K562 (cell line): ENCODE data around the gene VPS33B. TPM values are rescaled to one million over a fixed set of nuclear protein-coding genes. Genes with fewer than 3 reads are reported as not detected.

Source experiments
- ATAC-seq: fragments of 200-7000 bp; cut with Tn5 transposase; 3 replicates; pipeline ENCODE4 v1.9.1; 2020; ENCODE audit warnings: moderate library complexity
- BruUV-seq: library from RNA; stranded (reverse); fragments of 400-500 nt; replicated peaks from 2 replicates; lab custom pipeline; 2021; lab: Mats Ljungman, UMichigan
- CTCF ChIA-PET: fragments of 300-600 bp; formaldehyde crosslinking; extraction: SDS; loops from one replicate; lab custom pipeline; 2021; ENCODE audit warnings: low intra/inter-chr PET ratio; lab: Yijun Ruan, JAX
- POLR2A ChIA-PET: fragments of 300-600, 350-650 bp; sonication (Branson Sonifier 250); formaldehyde crosslinking; extraction: SDS; loops from one replicate; lab custom pipeline; 2021; ENCODE audit warnings: antibody characterized with exemption, inconsistent platforms; lab: Yijun Ruan, JAX
- DNase-seq, 4 experiments: peaks; one replicate each; pipeline versions ENCODE4 v3.0.0 to v3.0.0-alpha.2; 2011 to 2018; ENCODE audit warnings: low spot score in 3 of 4, mixed read lengths in 3 of 4; ENCODE audit errors: extremely low read depth in 1 of 4
- FAIRE-seq: peaks from 2 replicates; lab custom pipeline; 2011; peaks lifted over from hg19 to GRCh38; lab: Jason Lieb, UNC
- H2AFZ ChIP-seq: 2 replicates; pipeline ENCODE4 v1.6.0; 2011; ENCODE audit warnings: low read depth, low read length, control low read depth, inconsistent platforms
- H3K27ac ChIP-seq: fragments of 200-600 bp; 3 replicates; pipeline ENCODE4 v1.8.0; 2011; ENCODE audit warnings: low read depth, mild to moderate bottlenecking, control low read depth, inconsistent platforms, low read length, moderate library complexity, mixed read lengths; ENCODE audit errors: extremely low read depth
- H3K27me3 ChIP-seq, 2 experiments: fragments of 300-600 bp in 1 of 2; 2 replicates in 1 of 2; 3 replicates in 1 of 2; pipeline versions ENCODE4 v1.6.0 to v1.8.0; 2011; ENCODE audit warnings: inconsistent platforms in 2 of 2, low read length in 2 of 2, mild to moderate bottlenecking in 1 of 2, mixed read lengths in 1 of 2, moderate library complexity in 1 of 2; ENCODE audit not compliant: control insufficient read depth in 2 of 2, insufficient read depth in 2 of 2
- H3K36me3 ChIP-seq: fragments of 300-600 bp; 3 replicates; pipeline ENCODE4 v1.8.0; 2011; ENCODE audit warnings: mild to moderate bottlenecking, low read length, inconsistent platforms; ENCODE audit not compliant: control insufficient read depth, insufficient read depth
- H3K4me1 ChIP-seq, 2 experiments: fragments of 200-600 bp in 1 of 2; replicated peaks in 1 of 2; 2 replicates in 1 of 2; 3 replicates in 1 of 2; pipeline versions ENCODE4 v1.5.1 to v1.8.0; 2011; ENCODE audit warnings: inconsistent platforms in 2 of 2, low read length in 2 of 2, mild to moderate bottlenecking in 1 of 2, mixed read lengths in 1 of 2, moderate library complexity in 1 of 2; ENCODE audit not compliant: control insufficient read depth in 2 of 2, insufficient read depth in 2 of 2
- H3K4me2 ChIP-seq: 2 replicates; pipeline ENCODE4 v1.6.1; 2011; ENCODE audit warnings: low read length, control low read depth, inconsistent platforms, mixed read lengths; ENCODE audit not compliant: insufficient read depth
- H3K4me3 ChIP-seq: fragments of 200-600 bp; sonication (generic), shearing (Covaris generic); 2 replicates; pipeline ENCODE4 v1.5.1; 2016; ENCODE audit warnings: control low read depth, inconsistent platforms
- H3K79me2 ChIP-seq: fragments of 200-600 bp; 3 replicates; pipeline ENCODE4 v1.8.0; 2011; ENCODE audit warnings: low read length, inconsistent platforms; ENCODE audit not compliant: control insufficient read depth, insufficient read depth
- H3K9ac ChIP-seq, 2 experiments: 2 replicates each; pipeline versions ENCODE4 v1.6.0 to v1.6.1; 2011; ENCODE audit warnings: low read depth in 2 of 2, low read length in 2 of 2, control low read depth in 1 of 2, inconsistent platforms in 1 of 2, mild to moderate bottlenecking in 1 of 2, mixed read lengths in 1 of 2; ENCODE audit not compliant: insufficient read depth in 1 of 2
- H3K9me1 ChIP-seq: one replicate; pipeline ENCODE4 v1.6.0; 2011; ENCODE audit warnings: inconsistent platforms, mild to moderate bottlenecking, low read length, moderate library complexity; ENCODE audit not compliant: control insufficient read depth, insufficient read depth
- H3K9me3 ChIP-seq: replicated peaks from 2 replicates; pipeline ENCODE4 v1.5.1; 2011; ENCODE audit warnings: low read depth, low read length, inconsistent platforms; ENCODE audit not compliant: control insufficient read depth, insufficient read depth
- H4K20me1 ChIP-seq: replicated peaks from 2 replicates; pipeline ENCODE4 v1.6.1; 2011; ENCODE audit warnings: low read length, inconsistent platforms, mixed read lengths; ENCODE audit not compliant: control insufficient read depth, insufficient read depth
- BCL6 ChIP-seq: fragments of 250-450 bp; sonication (Bioruptor Pico); IDR thresholded peaks from 2 replicates; pipeline ENCODE4 v1.4.0; 2020
- CHAMP1 ChIP-seq: fragments of 450-650 bp; IDR thresholded peaks from 2 replicates; pipeline ENCODE4 v1.6.1; 2016; ENCODE audit warnings: mild to moderate bottlenecking
- GTF2B ChIP-seq: IDR thresholded peaks from 2 replicates; pipeline ENCODE4 v1.6.1; 2011; ENCODE audit not compliant: insufficient read length; ENCODE audit errors: extremely low read depth
- HIVEP1 ChIP-seq: fragments of 250-450 bp; sonication (Bioruptor Pico); IDR thresholded peaks from 2 replicates; pipeline ENCODE4 v1.4.0; 2020; ENCODE audit warnings: mild to moderate bottlenecking
- WGBS: fragments of 100-300 bp; shearing (Covaris generic); methylation state at CpG from one replicate; pipeline ENCODE4 v1.1.6; 2016; ENCODE audit warnings: low coverage, mixed read lengths; ENCODE audit not compliant: insufficient coverage; ENCODE audit errors: missing lambda C conversion rate; 5-methylcytosine and 5-hydroxymethylcytosine counted together
- in situ Hi-C: fragments of 300-500 bp; cut with MboI; formaldehyde crosslinking; loops from 4 replicates; pipeline ENCODE4 v1.15.0; 2018; ENCODE audit warnings: inconsistent platforms, mixed read lengths
- intact Hi-C: fragments of 100-400 bp; cut with micrococcal nuclease; formaldehyde crosslinking; loops from 2 replicates; pipeline ENCODE4 v1.14.2; 2022
- polyA plus RNA-seq, 8 experiments: library from polyadenylated mRNA; depleted of rRNA in 4 of 8; stranded (reverse) in 5 of 8; unstranded in 3 of 8; fragments of >200 nt; fragmentation: Nextera tagmentation in 2 of 8; fragmentation: Illumina TruSeq in 1 of 8; extraction: Ambion mirVana in 2 of 8; extraction: Trizol in 1 of 8; gene quantifications; 2 replicates each; pipeline versions ENCODE4 v1.2.1 to v1.2.3, GENCODE V29; 2011 to 2014; ENCODE audit warnings: inconsistent platforms in 1 of 8, missing spikeins in 1 of 8
- total RNA-seq, 7 experiments: library from RNA; depleted of rRNA in 6 of 7; stranded (reverse); fragments of >200 nt in 6 of 7; fragmentation: Illumina TruSeq in 2 of 7; extraction: Trizol in 2 of 7; gene quantifications; 2 replicates each; pipeline versions ENCODE4 v1.2.1 to v1.2.3, GENCODE V29; 2011 to 2021; ENCODE audit warnings: low replicate concordance in 1 of 7

VPS33B gene
- total and polyA plus RNA-seq, 9 of the 15 experiments (the other 6 are each of a cell fraction or from before 2014, with no cell fraction given): 9.4 to 25.5 (median 14.8) TPM

- CTCF ChIA-PET: no interaction called here
- Histone ChIP-seq H3K4me3 (no peak overlapping the region), H3K4me2 (no peak overlapping the region), H3K9me3 (no peaks in the 10 kb centered on the region), H3K27ac (no peak overlapping the region), H3K9ac (no peak overlapping the region), H3K9me1 (no peaks in the 10 kb centered on the region)
- TF ChIP-seq HIVEP1 (CRISPR knock-in tag): no peak
- no peak for TF ChIP-seq GTF2B
- TF ChIP-seq BCL6: no peak
- no peak for TF ChIP-seq CHAMP1
- TF ChIP-seq, all 486 proteins: peak for 0
- Histone ChIP-seq H3K27me3 (peaks cover 0 to 4% of the 10 kb centered on the region in 2 experiments; a peak in 1 of 5 replicates), H4K20me1 (no peaks in the 10 kb centered on the region), H2AFZ (peak overlapping the region; percentile 25; the same call in 1 of the 2 replicates), H3K79me2 (no peaks in the 10 kb centered on the region), H3K4me1 (peaks cover 0 to 5% of the 10 kb centered on the region in 2 experiments; a peak in 2 of 5 replicates), H3K36me3 (no peaks in the 10 kb centered on the region)
- no TSS peak for BruUV-seq
- no peak for FAIRE-seq
- no peak for DNase-seq
- POLR2A ChIA-PET: interaction anchor here (1.2 to 1.6 kb wide), 2 partner anchors 9 to 11 kb away, joined by 3 to 6 read pairs; no protein-coding TSS in a partner anchor
- in situ Hi-C loops (loop anchor here (10.0 kb wide), 1 partner anchor 566 kb away; no protein-coding TSS in a partner anchor), intact Hi-C loops (no loop called here)
- WGBS: 21% methylated on average over 8 of the region's 8 CpGs
- no peak for ATAC-seq
Measured at GRCh38 chr15:91040856-91041255, 18.5 kb upstream of the VPS33B start.
